ENCODE results near the gene BRAF.
"Not testable (repeated sequence)": the region's sequence is repeated elsewhere in the genome, so short reads cannot be mapped to it uniquely, and the experiment has no call there.

BRAF gene

DNA sequence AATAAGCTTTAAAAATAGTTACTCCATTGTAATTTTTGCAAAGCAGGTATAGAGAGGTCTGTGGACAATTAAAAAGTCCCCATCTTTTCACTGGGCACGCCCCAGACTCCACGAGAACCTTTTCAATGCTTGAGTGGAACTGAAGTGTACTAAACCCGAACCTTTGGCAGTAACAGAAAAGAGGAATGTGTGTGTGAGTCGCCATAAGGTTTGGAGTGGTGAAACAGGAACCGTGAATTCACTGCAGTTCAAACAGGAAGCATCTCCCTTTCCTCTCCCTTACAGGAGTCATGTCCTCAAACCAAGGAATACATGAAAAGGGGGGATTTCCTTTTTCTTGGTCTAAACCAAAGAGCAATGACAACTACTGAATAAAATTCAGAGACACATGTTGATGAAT is 205.0 kb downstream of the BRAF start:
- in situ Hi-C loops (cut with MboI; ENCODE audit: low sequenced_read_pairs): no loop called here

DNA sequence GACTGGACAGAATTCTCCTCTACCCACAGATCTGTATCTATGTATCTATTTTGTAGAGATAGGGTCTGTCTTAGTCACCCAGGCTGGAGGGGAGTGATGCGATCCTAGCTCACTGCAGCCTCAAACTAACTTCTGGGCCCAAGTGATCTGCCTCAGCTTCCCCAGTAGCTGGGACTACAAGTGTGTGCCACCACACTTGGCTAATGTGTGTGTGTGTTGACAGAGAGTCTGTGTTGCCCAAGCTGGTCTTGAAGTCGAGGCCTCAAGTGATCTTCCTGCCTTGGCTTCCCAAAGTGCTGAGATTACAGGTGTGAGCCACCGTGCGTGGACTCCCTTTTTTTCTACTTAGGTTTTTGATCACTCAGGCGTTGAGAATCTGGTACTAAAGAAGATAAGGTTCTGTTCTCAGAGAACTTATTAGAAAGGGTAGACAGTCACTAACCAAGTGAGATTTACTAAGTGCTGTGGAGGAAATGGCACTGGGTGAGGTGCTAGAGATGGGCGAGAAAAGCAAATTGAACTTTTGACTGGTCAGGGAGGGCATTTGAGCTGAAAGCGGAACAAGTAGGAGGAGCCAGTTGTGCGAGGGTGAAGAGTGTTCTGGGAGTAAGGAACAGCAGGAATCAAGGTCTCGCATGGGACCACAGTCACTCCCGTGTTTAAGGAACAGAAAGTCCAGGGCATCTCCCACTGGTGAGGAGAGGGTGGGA is 210.2 kb downstream of the BRAF start:
- in situ Hi-C loops (cut with MboI; ENCODE audit: low sequenced_read_pairs): no loop called here

DNA sequence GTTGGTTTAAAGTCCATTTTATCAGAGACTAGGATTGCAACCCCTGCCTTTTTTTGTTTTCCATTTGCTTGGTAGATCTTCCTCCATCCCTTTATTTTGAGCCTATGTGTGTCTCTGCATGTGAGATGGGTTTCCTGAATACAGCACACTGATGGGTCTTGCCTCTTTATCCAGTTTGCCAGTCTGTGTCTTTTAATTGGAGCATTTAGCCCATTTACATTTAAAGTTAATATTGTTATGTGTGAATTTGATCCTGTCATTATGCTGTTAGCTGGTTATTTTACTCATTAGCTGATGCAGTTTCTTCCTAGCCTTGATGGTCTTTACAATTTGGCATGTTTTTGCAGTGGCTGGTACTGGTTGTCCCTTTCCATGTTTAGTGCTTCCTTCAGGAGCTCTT is 212.3 kb downstream of the BRAF start:
- in situ Hi-C loops (cut with MboI; ENCODE audit: low sequenced_read_pairs): not testable (repeated sequence)

DNA sequence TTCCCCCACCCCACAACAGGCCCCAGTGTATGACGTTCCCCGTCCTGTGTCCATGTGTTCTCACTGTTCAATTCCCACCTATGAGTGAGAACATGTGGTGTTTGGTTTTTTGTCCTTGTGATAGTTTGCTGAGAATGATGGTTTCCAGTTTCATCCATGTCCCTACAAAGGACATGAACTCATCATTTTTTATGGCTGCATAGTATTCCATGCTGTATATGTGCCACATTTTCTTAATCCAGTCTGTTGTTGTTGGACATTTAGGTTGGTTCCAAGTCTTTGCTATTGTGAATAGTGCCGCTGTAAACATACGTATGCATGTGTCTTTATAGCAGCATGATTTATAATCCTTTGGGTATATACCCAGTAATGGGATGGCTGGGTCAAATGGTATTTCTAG is 216.0 kb downstream of the BRAF start:
- in situ Hi-C loops (cut with MboI; ENCODE audit: low sequenced_read_pairs): not testable (repeated sequence)

DNA sequence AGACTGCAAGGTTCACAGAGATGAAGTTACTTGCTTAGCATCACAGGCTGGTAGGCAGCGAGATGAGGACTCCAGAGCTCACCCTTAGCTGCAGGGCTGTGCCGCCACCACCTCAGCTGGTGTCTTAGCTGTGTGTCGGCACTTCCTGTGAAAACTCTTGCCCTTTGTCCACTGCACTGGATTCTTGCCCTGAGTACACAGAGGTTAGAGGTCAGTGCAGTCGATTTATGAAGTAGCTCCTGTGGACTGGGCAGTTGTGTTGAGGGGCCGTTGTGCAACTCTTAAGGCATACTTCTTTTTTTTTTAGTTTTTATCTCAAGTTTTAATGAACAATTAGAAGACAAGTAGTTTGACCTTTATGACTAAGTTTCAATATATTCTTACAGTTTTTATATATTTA is 217.6 kb downstream of the BRAF start:
- in situ Hi-C loops (cut with MboI; ENCODE audit: low sequenced_read_pairs): no loop called here

DNA sequence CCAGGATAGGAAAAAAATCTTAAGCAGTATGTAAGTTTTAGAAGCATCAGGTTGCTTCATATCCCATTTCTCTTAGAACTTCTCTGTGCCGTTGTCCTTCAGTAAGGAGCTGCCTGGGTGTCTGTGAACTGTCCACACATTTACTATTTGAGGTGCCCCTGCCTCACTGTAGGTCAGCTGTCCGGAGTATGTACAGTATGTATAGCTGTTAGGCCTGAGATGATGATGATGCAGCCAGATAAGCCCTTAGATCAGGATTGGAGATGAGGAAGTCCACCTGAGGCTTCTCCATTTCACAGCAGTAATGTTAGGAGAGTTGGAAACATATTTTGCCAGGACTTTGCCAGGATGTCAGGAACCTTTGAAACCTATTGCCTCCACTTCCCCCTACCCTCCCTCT is 220.5 kb downstream of the BRAF start:
- in situ Hi-C loops (cut with MboI; ENCODE audit: low sequenced_read_pairs): no loop called here

DNA sequence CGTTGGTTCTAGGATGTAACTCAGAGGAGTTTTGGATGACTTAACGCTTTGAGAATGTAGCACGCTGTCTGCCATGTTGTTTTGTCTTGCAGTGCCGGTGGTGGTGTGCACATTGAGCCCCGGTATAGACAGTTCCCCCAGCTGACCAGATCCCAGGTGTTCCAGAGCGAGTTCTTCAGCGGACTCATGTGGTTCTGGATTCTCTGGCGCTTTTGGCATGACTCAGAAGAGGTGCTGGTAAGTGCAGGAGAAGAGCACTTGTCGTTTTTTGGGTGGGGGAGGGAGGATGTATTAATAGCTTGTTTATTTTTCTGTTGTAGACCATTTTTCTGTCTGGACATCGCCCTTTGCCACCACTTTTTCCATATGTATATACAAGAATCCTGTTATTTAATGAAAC is 222.0 kb downstream of the BRAF start:
- in situ Hi-C loops (cut with MboI; ENCODE audit: low sequenced_read_pairs): no loop called here

DNA sequence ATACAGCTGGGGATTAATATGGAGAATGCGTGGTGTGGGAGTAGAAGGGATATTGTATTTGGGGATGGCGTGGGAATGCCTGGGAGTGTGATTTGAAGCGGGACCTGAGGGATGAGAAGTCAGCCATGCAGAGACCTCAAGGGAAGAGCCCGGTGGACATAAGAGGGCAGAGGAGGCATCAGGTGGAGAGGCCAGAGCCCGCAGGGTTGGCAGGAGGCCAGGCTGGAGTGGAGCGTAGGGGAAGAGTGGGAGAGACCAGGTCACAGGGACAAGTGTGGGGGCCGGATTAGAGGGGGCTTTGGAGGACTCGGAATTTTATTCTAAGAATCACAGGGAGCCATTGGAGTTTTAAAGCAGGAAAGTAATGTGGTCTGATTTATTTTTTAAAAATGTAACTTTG is 226.3 kb downstream of the BRAF start:
- in situ Hi-C loops (cut with MboI; ENCODE audit: low sequenced_read_pairs): no loop called here

DNA sequence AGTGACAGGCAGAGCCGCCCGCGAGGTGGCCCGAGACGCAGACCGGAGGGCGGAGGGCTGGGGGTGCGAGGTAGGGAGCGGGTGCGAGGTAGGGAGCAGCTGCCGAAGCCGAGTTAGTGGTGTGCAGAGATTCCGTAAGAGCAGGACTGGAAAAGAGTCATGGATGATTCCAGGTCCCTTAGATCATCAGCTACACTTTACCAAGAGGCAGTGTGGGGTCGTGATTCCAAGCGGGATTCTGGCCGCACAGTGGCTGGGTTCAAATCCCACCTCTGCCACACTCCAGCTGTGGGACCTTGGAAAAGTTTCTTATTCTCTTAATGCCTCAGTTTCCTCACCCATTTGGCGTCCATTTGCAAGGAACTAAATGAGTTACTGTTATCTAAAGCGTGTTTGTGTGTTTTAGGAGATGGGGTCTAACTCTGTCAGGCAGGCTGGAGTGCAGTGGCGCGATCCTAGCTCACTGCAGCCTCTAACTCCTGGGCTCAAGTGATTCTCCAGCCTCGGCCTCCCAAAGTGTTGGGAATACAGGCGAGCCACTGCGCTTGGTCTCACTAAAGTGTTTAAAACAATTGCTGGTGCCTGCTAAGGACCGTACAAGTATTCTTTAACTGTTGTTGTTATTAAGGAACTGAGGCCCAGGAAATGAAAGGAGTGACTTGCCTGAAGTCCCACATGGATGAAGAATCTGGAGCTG is 227.1 kb downstream of the BRAF start:
- in situ Hi-C loops (cut with MboI; ENCODE audit: low sequenced_read_pairs): no loop called here

DNA sequence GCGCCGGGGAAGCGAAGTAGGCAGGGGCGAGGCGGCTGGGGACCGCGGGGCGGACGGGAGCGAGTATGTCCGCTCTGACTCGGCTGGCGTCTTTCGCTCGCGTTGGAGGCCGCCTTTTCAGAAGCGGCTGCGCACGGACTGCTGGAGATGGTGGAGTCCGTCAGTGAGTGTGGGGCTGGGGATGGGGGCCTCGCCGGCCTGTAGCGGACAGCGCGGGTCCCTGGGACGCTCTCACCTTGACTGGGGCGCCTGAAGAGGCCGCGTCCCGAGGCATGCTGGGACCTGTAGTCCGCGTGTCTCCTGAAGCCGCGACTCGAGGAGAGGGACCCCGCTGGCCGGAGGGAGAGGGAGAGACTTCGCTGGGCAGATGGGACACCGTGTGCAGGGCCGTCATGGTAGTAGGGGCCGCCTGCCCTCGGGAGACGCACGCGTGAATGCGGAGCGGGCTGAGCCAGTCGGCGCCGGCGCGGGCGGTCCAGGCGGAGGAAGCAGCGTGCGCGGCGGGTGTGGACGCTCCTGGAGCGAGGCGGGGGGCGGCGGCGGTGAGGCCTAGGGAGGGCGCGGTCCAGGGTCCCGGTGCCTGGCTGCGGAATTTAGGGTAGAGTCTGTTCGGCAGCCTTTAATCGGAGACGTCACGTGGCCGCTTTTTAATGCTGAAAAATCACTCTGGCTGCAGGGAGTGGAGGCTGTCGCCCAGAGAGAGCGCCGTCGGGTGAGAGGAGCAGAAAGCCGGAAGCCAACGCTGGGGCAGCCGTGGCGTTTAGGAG is 227.9 kb downstream of the BRAF start, which contains the start of gene NDUFB2:
Gene NDUFB2, plus strand, starts transcription at position 29 of the 767 bp plus-strand sequence. Its CDS starts 37 bp downstream, at position 66.
- in situ Hi-C loops (cut with MboI; ENCODE audit: low sequenced_read_pairs): no loop called here

DNA sequence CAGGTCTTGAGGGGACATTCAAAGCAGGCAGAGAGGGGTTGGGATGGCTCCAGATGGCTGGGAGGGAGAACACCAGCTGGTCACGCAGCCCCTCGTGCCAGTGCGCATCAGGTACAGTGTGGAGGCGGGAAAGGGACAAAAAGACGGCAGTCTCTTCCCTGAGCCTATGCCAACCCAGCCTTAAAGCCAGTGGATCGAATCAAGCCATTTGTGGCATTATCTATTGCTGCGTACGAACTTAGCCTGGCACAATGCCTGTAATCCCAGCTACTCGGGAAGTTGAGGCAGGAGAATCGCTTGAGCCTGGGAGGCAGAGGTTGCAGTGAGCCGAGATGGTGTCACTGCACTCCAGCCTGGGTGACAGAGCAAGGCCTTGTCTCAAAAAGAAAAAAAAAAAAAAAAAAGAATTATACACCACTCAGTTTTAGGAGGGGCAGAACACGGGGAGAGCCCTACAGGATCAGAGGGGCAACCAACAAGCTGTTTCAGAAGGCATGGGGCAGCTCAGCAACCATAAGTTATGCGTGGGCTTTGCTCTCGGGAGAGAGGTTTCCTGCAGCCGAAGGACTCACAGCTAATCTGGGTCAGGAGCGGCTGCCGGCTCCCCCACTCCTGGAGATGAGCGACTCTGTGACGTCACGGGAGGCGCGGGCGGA is 228.6 kb downstream of the BRAF start:
- in situ Hi-C loops (cut with MboI; ENCODE audit: low sequenced_read_pairs): no loop called here

DNA sequence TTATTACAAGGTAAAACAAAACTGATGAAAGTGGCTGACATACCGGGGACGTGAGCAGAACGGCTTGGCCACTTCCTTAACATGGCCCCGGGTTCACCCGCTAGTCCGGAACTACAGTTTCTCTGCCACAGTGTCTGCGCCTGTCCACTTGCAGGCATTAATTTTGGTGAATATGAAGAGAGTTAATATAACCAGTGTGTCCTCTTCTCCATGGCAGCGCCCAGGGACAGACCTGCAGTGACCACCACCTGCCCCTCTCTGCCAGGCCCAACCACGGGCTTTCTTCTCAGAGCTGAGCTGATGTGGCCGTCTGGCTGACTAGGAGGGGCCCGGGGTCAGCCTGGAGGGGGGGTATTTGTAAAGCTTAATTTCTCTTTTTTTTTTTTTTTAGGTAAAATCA is 229.3 kb downstream of the BRAF start:
- in situ Hi-C loops (cut with MboI; ENCODE audit: low sequenced_read_pairs): no loop called here

DNA sequence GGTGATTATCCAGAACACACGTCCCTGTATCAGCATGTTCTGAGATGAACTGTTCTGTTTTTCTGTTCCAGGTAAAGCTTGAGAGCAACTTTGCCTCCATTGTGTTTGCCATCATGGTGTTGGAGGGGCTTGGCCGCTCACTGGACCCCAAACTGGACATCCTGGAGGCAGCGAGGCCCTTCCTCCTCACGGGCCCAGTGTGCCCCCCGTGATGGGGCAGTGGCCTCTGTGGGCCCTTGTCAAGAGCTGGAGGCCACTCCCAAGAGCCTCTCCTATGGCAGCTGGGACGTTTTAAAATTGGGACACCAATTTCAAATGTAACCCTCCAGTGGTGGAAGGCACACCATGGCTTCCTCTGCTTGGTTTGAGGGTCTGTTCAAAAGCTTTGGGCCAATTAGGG is 230.1 kb downstream of the BRAF start:
- in situ Hi-C loops (cut with MboI; ENCODE audit: low sequenced_read_pairs): no loop called here

DNA sequence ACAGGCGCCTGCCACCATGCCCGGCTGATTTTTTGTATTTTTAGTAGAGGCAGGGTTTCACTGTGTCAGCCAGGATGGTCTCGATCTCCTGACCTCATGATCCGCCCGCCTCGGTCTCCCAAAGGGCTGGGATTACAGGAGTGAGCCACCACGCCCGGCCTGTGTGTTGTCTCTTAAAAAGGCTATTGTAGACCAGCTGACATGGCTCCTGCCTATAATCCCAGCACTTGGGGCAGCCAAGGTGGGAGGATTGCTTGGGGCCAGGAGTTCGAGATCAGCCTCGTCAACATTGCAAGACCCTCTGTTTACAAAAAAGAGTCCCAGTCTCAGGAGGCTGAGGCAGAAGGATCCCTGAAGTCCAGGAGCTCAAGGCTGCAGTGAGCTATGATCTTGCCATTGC is 230.9 kb downstream of the BRAF start:
- in situ Hi-C loops (cut with MboI; ENCODE audit: low sequenced_read_pairs): not testable (repeated sequence)

DNA sequence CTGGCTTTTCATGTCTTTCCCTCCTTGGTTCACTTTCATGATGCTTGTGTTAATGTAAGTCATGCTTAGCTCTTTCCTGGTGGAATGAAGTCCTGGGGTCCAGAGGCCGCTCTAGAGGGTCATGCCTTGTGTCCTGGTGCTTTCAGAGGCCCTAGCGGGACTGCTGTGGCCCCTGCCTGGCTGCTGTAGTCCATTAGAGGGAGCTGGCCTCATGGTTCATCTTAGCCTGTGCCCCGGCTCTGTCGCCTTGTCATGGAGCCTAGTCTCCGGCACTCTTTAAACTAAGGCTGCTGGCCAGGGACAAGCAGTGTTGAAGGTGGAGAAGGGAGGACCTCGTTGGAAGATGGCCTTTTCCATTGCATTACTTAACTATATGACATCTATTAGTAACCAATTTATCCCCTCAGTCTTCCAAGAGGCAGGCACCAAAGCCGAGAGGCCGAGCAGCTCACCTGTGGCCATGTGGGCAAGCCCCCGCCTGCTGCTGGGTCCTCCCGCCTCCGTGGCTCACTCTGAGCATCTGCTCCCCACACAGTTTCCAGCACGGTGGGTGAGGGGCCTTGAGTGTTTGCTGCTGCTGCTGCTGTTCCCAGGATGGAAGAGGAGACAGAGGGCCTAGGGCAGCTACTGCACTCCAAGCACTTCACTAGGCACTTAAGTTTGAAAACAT is 233.2 kb downstream of the BRAF start:
- in situ Hi-C loops (cut with MboI; ENCODE audit: low sequenced_read_pairs): no loop called here

DNA sequence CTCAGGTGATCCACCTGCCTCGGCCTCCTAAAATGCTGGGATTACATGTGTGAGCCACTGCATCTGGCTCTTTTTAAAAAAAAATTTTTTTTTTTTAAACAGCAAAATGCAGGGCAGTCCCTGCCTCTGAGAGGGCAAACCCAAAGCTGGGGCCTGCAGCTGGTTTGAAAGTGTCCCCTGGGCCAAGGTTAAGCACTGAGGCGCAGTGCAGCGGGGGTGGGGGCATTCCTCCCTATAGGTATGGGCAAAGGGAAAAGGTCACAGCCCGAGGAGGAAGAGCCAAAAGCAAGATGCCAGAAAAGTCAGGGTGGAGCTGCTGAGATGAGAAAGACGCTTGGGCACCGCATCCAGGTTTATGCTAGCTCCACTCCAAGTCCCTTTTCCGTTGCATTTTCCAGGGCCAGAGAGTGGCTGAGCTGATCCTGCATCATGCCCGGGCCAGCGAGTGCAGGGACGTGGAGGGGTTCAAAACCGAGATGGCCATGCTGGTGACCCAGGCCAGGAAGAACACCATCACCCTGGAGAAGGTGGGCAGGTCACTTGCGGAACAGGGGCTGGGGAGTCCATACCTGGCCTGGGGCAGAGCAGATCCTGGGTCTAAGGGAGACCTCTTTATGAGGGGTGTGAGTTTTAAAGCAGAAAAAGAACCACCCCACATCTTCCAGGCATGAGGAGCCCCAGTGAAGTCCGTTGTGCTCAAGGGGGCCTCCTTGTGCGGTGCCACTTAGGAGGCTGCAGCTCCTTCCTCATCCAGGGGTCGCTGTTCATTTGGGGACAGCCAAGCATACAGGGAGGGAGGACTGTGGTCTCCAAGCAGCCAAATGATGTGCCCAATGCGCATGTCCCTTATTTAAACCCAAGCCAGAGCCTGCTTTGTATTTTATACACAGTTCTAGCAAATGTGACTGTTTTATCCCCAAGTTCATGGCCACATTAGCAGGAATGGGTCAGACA is 235.3 kb downstream of the BRAF start:
- in situ Hi-C loops (cut with MboI; ENCODE audit: low sequenced_read_pairs): no loop called here

DNA sequence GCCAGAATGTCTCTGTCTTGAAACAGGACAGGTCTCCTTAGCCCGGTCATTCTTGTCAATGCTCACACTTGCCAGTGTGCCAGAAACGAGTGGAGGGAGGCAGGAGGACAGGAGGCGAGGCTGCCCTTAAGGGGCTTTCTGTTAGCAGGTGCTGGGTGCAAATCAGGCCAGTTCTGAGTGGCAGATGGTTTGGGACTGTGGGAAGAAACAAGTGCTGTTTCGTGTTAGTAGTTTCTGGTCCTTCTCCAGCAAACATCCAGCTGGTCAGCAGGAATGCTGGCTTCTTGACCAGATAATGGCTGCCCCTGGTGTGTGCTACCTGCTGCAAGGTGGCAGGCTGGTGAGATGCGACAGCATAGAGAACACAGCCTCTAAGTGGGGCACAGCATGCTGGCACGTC is 236.4 kb downstream of the BRAF start:
- in situ Hi-C loops (cut with MboI; ENCODE audit: low sequenced_read_pairs): no loop called here

DNA sequence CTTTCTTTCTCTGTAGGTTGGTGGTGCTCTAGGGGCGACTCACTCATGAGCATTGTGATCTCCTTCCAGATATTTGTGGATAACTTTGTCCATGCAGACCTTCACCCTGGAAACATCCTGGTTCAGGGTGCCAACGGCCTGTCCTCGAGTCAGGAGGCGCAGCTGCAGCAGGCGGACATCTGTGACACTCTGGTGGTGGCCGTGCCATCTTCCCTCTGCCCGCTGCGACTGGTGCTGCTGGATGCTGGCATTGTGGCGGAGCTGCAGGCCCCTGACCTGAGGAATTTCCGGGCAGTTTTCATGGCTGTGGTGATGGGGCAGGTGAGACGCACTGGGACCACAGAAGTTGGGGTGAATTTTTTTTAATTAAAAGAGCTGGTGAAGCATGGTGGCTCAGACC is 237.8 kb downstream of the BRAF start:
- in situ Hi-C loops (cut with MboI; ENCODE audit: low sequenced_read_pairs): no loop called here

DNA sequence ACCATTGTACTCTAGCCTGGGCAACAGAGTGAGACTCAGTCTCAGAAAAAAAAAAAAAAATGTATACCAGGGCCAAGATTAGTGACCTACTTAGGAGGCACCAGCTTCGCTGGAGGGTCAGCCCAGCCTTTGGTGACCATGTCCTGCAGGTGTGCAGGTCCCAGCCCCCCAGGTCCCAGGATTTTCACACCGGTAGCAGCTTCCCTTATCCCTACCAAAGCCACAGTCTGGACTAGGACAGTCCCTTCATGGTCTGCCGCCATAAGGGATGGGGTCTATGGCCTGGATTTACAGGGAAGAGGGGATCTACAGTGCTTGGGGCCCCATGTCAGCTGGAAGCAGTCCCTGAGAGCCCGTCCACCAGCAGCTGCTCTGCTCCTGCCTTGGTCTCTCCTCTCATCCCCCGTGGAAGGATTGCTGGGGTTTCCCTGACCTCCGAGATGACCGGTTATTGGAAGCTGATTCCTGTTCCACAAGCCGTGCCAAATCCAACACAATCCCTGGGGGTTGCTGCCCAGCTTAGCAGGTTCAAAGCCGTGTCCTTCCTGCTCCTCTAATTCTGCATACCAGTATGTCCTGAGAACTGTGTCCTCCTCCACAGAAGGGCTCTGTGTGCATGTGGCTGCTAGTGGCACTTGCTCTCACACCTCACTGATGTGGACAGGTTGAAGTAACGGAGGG is 239.2 kb downstream of the BRAF start:
- in situ Hi-C loops (cut with MboI; ENCODE audit: low sequenced_read_pairs): no loop called here

Measured in HL-60/S4 treated with retinoic acid at 250 ng/mL for 4 days and 3 days (cell line).